GM19240 (cell line): Measurements from ENCODE around the gene SLC25A11.

Source experiments
- DNase-seq: peaks from one replicate; pipeline ENCODE4 v3.0.0; 2011; ENCODE audit warnings: low spot score; ENCODE audit not compliant: insufficient read length

Gene SLC25A11

GRCh38 chr17:4966844-4967538 is 27.1 kb upstream of the SLC25A11 start:
- DNase-seq: peak; percentile 93

GRCh38 chr17:4965311-4965986 is 25.6 kb upstream of the SLC25A11 start:
- DNase-seq: no peak

DNA sequence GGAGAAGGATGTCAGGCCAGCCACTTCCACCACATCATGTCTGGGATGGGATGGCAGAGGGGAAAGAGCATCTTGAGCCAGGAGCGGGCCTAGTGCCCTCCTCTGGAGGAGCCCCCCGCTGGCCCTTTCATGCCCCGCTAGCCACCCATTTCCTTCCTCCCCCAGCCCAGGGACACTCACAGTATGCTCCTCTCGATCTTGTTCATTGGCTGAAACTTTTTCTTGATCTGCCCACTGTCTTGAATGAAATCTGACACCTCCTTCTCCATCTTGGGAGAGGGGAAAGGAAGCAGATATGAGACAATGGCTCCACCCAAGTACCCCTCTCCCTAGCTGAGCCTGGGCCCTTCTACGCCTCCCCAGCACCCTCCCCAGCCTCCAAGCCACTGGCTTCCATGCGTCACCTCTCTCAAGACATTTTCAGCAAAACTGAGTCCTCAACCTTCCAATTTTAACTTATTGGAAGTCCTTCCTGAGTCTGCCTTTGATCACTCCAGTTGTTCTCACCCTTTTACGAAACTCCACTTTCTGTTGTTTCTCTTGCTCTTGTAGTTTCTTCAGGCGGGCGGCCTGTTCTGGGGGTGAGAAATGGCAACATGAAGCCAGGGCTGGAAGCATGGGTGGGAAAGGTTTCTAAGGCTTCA is 20.6 kb upstream of the SLC25A11 start:
- DNase-seq: no peak

- no peak for DNase-seq
Observed at GRCh38 chr17:4959261-4959965, 19.6 kb upstream of the SLC25A11 start.

GRCh38 chr17:4958102-4958501 is 18.3 kb upstream of the SLC25A11 start:
- no peak for DNase-seq

GRCh38 chr17:4956493-4957061 is 16.7 kb upstream of the SLC25A11 start:
- no peak for DNase-seq

DNA sequence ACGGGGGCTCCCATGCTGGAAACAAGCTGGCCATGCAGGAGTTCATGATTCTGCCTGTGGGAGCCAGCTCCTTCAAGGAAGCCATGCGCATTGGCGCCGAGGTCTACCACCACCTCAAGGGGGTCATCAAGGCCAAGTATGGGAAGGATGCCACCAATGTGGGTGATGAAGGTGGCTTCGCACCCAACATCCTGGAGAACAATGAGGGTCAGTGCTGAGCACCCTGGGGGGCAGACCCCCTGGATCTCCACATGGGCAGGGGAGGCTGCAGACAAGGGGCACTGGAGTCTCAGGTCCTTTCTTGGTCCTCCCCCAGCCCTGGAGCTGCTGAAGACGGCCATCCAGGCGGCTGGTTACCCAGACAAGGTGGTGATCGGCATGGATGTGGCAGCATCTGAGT is 15.2 kb upstream of the SLC25A11 start:
- no peak for DNase-seq

DNA sequence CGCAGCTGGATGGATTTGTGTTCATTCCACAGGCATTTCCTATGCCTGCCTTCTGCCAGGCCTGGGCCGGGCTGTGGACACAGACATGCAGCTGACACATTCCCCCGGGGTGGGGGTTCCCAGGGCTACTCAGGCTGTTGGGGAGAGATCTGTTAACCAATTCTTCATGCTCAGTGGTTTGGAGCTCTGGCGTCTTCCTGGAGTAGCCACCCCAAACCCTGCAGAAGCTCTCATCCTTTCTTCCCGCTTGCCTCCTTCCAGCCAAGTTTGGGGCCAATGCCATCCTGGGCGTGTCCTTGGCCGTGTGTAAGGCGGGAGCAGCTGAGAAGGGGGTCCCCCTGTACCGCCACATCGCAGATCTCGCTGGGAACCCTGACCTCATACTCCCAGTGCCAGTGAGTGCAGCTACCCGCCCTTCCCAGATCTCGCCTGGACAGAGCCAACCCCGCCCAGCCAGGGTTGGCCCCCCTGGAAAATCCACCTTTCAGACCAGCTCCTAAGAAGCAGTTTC is 13.7 kb upstream of the SLC25A11 start:
- DNase-seq: no peak

DNA sequence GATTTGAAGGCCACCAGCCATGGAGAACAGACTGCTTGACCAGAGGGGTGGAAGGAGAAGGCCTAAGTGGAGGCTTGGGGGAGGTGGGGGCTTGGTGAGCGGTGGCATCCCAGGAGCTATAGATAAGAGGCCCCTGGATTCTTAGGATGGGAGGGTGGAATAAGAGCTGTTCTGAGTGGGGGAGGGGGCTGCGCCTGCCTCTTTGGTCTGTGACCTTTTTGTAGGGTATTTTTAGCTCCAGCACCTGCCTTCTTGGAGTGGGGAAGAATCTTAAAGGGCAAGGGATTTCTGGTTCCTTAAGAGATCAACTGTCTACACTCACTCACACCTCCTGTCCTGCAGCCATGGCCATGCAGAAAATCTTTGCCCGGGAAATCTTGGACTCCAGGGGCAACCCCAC is 11.6 kb upstream of the SLC25A11 start:
- no peak for DNase-seq

GRCh38 chr17:4950746-4951204 is 10.9 kb upstream of the SLC25A11 start, which contains the start of gene ENO3:
Gene ENO3 (plus strand): TSS chr17:4951119. CDS start chr17:4951830, 711 bp downstream.
- DNase-seq: no peak

GRCh38 chr17:4950075-4950745 is 10.4 kb upstream of the SLC25A11 start:
- DNase-seq: peak; percentile 34

- peak; percentile 68 for DNase-seq
Observed at GRCh38 chr17:4949321-4950074, 9.7 kb upstream of the SLC25A11 start.

DNA sequence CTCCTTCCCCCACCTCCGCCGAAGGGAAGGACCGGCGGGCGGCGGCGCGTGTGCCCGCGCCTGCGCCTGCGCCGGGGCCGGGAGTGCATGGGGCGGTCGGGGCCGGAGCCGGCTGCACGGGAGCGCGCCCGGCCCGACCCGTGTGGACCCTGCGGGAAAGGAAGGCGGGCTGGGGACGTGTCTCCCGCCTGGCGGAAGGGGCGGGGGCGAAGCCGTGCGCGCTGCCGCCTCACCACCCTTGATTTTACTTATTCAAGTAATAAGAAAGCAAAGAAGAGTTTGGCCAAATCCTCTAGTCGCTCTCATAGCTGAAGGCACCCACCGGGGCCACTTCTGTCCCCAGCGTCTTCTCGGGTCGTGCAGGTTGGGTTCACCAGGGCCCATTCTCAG is 9.1 kb upstream of the SLC25A11 start:
- peak; percentile 70 for DNase-seq

GRCh38 chr17:4948166-4948930 is 8.5 kb upstream of the SLC25A11 start, which contains the start of gene PFN1:
Gene PFN1 (minus strand): TSS chr17:4948530. CDS start chr17:4948394, 136 bp downstream.
- DNase-seq: peak; percentile 45

DNA sequence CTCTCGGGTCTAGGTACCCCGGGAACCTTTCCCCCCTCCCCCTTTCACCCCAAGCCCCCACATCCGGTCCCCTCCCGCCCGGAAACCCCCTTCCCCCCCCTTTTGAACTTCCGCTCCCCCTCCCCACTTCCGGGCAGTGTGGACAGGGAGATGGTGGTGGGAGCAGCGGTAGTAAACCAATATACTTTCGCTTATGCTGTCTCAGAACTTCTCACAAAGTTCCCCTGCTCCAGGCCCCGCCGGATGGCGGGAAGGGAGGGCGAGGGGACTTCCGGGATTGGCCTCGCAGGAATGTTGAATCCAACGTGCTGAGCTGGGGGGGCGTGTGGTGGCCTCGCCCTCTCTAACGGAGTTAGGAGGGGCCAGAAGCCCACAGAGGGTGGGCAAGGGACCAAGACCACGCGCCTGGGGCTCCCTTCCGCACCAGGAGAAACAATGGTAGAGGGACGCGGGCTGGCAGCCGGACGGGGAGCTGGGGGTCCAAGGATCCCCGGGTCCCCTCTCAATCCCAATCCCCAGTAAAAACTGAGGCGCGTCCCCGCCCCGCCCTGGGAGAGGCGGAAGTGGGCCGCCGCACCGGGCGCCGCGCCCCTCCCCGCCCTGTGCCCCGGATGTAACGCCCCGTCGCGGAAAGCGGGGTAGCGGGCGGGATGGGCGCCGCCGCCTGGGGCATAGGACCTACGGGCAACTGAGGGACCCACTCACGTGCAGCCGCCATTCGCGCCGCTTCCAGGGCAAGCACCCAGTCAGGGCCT is 7.7 kb upstream of the SLC25A11 start:
- peak; percentile 36 for DNase-seq

- no peak for DNase-seq
Observed at GRCh38 chr17:4947010-4947410, 7.2 kb upstream of the SLC25A11 start.

DNA sequence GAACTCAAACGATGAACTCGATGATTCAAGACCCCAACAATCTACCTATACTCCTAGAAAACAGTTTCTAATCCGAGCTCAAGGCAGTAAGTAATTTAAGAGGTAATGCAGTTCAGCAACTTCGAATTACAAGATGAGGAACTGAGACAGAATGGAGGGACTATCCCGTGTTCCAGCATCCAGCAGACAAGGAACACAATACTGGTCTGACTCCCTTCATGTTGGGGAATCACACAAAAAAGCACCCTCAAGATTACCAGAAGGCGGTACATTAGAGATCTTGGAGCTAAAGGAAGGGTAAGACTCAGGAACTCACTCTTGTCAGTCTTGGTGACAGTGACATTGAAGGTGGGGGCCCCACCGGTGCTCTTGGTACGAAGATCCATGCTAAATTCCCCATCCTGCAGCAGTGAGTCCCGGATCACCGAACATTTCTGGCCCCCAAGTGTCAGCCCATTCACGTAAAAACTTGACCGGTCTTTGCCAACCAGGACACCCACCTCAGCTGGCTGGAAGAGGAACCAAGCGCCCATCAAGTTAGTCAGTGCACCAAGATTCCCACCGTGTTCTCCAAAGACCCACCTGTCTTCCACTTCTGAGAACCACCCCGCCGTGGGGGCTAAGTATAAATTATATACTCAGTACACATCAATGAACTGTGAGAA is 6.6 kb upstream of the SLC25A11 start:
- DNase-seq: no peak

DNA sequence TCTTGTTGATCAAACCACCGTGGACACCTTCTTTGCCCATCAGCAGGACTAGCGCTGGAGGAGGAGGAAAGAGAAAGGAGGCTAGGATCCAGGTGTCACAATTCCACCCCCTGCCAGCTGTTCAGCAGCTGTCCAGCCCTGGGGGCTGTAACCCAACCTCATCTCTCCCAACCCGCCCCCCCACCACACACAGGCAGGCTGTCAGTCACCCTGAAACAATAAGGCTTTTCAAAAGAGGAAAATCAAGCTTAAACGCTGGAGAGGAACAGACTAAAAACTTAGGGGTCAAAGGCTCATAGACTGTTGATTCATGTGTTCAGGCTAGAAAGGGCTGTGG is 6.1 kb upstream of the SLC25A11 start:
- no peak for DNase-seq
